ENCODE results near the gene SRSF5.

GRCh38 chr14:69750495-69750894 lies 16.4 kb upstream of the SRSF5 start:
- TF ChIP-seq POLR2AphosphoS5 (IDR thresholded peaks at IDR 0.05; ENCODE audit: low read depth, low read length) (no peak), TAF1 (IDR thresholded peaks at IDR 0.05; ENCODE audit: borderline replicate concordance, insufficient read depth, low read length) (no peak), REST (IDR thresholded peaks at IDR 0.05; ENCODE audit: insufficient read depth in 1 of 2, low read depth in 2 of 2, low read length in 2 of 2) (no peak)

All from PFSK-1 (cell line).